HS-27A (cell line): Measurements from ENCODE around the gene DLK1.

Experiments
- DNase-seq: peaks from one replicate; pipeline ENCODE4 v3.0.0-alpha.2; 2012; ENCODE audit warnings: low read depth, missing footprints

DLK1 gene

GRCh38 chr14:100733152-100733850 lies 6.6 kb downstream of the DLK1 start:
- no peak for DNase-seq

- DNase-seq: no peak
Measured at GRCh38 chr14:100734031-100734990, 7.6 kb downstream of the DLK1 start.

- DNase-seq: no peak
Measured at GRCh38 chr14:100735271-100735670, 8.6 kb downstream of the DLK1 start.

- no peak for DNase-seq
Measured at GRCh38 chr14:100736269-100737180, 9.8 kb downstream of the DLK1 start.

- DNase-seq: no peak
Measured at GRCh38 chr14:100737526-100737925, 10.8 kb downstream of the DLK1 start.

GRCh38 chr14:100738269-100738691 lies 11.6 kb downstream of the DLK1 start:
- no peak for DNase-seq

GRCh38 chr14:100738704-100739131 lies 12.0 kb downstream of the DLK1 start:
- DNase-seq: no peak

- DNase-seq: no peak
Measured at GRCh38 chr14:100739306-100739705, 12.6 kb downstream of the DLK1 start.

GRCh38 chr14:100740196-100740825 lies 13.6 kb downstream of the DLK1 start:
- no peak for DNase-seq

- no peak for DNase-seq
Measured at GRCh38 chr14:100740929-100741328, 14.2 kb downstream of the DLK1 start.

- DNase-seq: no peak
Measured at GRCh38 chr14:100741966-100742365, 15.3 kb downstream of the DLK1 start.

GRCh38 chr14:100746326-100746725 lies 19.6 kb downstream of the DLK1 start:
- DNase-seq: no peak

GRCh38 chr14:100747021-100747586 lies 20.4 kb downstream of the DLK1 start:
- no peak for DNase-seq

GRCh38 chr14:100747736-100748135 lies 21.0 kb downstream of the DLK1 start:
- no peak for DNase-seq

- no peak for DNase-seq
Measured at GRCh38 chr14:100748403-100748802, 21.7 kb downstream of the DLK1 start.

GRCh38 chr14:100748944-100749343 lies 22.3 kb downstream of the DLK1 start:
- DNase-seq: no peak

GRCh38 chr14:100749967-100750597 lies 23.4 kb downstream of the DLK1 start:
- DNase-seq: no peak

- no peak for DNase-seq
Measured at GRCh38 chr14:100750762-100751699, 24.3 kb downstream of the DLK1 start.

- no peak for DNase-seq
Measured at GRCh38 chr14:100754020-100754419, 27.3 kb downstream of the DLK1 start.

GRCh38 chr14:100755649-100756048 lies 29.0 kb downstream of the DLK1 start:
- no peak for DNase-seq
